ENCODE data around the gene MIOX.
A peak's percentile ranks its signal among the peaks of the same experiment; 100 is the strongest.

MIOX gene

DNA sequence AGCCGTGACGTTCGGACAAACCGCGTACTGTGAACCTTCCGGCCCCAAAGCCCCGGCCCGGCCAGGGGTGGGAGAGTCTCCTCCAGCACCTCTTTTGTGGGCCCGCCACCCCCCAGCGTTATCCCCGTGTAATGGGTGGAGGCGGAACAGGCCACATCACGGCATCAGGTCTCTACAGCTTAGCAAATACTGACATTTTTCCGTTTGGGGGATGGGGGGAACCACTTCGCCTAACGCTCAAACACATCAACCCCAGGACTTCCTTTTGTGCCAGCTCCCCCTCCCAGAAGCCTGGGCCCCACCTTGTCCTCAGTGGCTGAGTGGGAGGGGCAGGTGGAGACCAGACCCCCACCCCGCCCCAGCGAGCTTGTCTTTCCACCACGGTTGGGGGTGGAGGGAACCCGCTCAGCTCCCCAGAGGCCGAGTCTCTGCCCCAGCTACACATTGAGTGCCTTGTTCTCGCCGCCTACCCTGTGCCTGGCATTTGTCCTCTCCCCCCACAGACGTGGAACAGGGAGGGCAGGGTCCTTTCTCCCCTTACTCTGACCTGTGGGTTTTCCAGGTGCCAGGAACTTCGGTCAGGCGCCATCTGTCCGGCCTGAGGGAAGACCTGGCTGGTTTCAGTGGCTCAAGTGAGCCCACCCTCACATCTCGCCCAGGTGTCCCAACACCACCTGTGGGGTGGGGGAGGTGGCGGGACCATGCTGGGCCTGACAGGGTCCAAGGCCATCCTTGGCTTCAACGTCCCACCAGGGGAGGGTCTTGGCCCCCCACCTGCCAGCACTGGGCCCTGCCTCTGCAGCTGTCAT is 41.4 kb upstream of the MIOX start:
- Mint-ChIP-seq H3K4me3 (no peak overlapping the region), H3K36me3 (ENCODE audit: low read depth) (peaks cover 22% of the 10 kb centered on the region), H3K27me3 (ENCODE audit: low read depth, poor library complexity) (no peaks in the 10 kb centered on the region), H3K9me3 (no peaks in the 10 kb centered on the region), H3K27ac (peak overlapping the region; percentile 57), H3K4me1 (peaks cover 7% of the 10 kb centered on the region)
- DNase-seq: no peak
- TF ChIP-seq, protein P1, sequence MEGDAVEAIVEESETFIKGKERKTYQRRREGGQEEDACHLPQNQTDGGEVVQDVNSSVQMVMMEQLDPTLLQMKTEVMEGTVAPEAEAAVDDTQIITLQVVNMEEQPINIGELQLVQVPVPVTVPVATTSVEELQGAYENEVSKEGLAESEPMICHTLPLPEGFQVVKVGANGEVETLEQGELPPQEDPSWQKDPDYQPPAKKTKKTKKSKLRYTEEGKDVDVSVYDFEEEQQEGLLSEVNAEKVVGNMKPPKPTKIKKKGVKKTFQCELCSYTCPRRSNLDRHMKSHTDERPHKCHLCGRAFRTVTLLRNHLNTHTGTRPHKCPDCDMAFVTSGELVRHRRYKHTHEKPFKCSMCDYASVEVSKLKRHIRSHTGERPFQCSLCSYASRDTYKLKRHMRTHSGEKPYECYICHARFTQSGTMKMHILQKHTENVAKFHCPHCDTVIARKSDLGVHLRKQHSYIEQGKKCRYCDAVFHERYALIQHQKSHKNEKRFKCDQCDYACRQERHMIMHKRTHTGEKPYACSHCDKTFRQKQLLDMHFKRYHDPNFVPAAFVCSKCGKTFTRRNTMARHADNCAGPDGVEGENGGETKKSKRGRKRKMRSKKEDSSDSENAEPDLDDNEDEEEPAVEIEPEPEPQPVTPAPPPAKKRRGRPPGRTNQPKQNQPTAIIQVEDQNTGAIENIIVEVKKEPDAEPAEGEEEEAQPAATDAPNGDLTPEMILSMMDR (IDR thresholded peaks at IDR 0.05): no peak

- Mint-ChIP-seq H3K36me3 (ENCODE audit: low read depth) (peaks cover 30% of the 10 kb centered on the region), H3K27ac (peak overlapping the region; percentile 42), H3K27me3 (ENCODE audit: low read depth, poor library complexity) (no peaks in the 10 kb centered on the region), H3K9me3 (no peaks in the 10 kb centered on the region), H3K4me1 (peaks cover 7% of the 10 kb centered on the region), H3K4me3 (no peak overlapping the region)
- TF ChIP-seq, protein P1 (IDR thresholded peaks at IDR 0.05): no peak
- no peak for DNase-seq
Observed at GRCh38 chr22:50445880-50446707, 40.6 kb upstream of the MIOX start.

DNA sequence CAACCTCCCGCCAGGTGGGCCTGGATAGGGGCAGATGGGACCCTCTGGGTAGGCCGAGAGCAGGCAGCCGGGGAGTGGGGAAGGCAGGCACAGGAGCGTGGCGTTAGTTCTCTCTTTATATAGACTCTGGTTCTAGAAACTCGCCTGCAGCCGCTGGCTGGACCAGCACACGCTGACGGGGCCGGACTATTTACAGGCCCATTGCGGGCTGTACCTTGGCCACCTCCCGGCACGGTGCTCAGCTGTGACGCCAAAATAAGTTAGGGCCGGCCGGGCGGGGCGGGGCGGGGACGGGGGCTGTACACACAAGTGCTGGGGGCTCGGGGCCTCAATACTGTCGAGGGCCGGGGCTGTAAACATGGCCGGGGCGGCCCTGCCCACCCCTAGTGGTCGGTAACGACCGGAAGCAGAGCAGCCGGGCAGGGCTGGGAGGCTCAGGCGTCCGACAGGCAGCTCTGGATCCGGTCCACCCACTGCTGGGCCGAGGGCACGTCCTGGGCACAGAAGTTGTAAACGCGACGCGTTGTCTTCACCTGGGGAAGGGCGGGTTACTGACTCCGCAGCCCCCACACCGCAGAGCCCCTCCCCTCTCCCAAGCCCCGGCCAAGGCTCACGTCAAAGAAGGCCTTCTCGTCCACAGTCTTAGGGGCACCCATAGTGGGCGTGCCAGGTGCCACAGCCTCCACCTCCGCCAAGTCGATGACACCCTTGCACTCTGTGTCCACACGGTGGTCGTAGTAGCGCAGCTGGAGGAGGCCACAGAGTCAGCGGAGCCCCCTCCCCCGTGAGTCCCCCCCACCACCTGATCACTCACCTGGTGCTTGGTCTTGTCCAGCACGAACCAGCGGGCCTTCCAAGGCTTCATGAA is 39.7 kb upstream of the MIOX start:
- TF ChIP-seq, protein P1 (IDR thresholded peaks at IDR 0.05): no peak
- H3K27ac Mint-ChIP-seq: no peak overlapping the region
- no peak for DNase-seq
- no peak overlapping the region for H3K4me3 Mint-ChIP-seq
- H3K36me3 Mint-ChIP-seq (ENCODE audit: low read depth): peaks cover 39% of the 10 kb centered on the region
- no peaks in the 10 kb centered on the region for H3K27me3 Mint-ChIP-seq (ENCODE audit: low read depth, poor library complexity)
- H3K4me1 Mint-ChIP-seq: peaks cover 7% of the 10 kb centered on the region
- no peaks in the 10 kb centered on the region for H3K9me3 Mint-ChIP-seq

GRCh38 chr22:50447576-50448551 is 38.8 kb upstream of the MIOX start:
- TF ChIP-seq, protein P1 (IDR thresholded peaks at IDR 0.05): no peak
- H3K9me3 Mint-ChIP-seq: no peaks in the 10 kb centered on the region
- H3K27ac Mint-ChIP-seq: no peak overlapping the region
- H3K36me3 Mint-ChIP-seq (ENCODE audit: low read depth): peaks cover 45% of the 10 kb centered on the region
- H3K4me3 Mint-ChIP-seq: no peak overlapping the region
- DNase-seq: no peak
- H3K27me3 Mint-ChIP-seq (ENCODE audit: low read depth, poor library complexity): peaks cover 3% of the 10 kb centered on the region
- H3K4me1 Mint-ChIP-seq: peaks cover 7% of the 10 kb centered on the region

GRCh38 chr22:50452649-50453048 is 34.0 kb upstream of the MIOX start:
- Mint-ChIP-seq H3K27me3 (ENCODE audit: low read depth, poor library complexity) (peaks cover 4% of the 10 kb centered on the region), H3K4me3 (no peak overlapping the region), H3K27ac (peak overlapping the region; percentile 76), H3K4me1 (peaks cover 7% of the 10 kb centered on the region), H3K36me3 (ENCODE audit: low read depth) (peaks cover 60% of the 10 kb centered on the region), H3K9me3 (no peaks in the 10 kb centered on the region)
- no peak for DNase-seq
- TF ChIP-seq, protein P1 (IDR thresholded peaks at IDR 0.05): no peak
